Right lobe of liver (tissue), 4 donors: Measurements from ENCODE around the gene SLC12A3.

ENCODE experiments used
- CTCF ChIP-seq, 4 donors: fragments of 200-600 bp in 3 of 4; fragments of 450-650 bp in 1 of 4; IDR thresholded peaks; one replicate each; pipeline versions ENCODE4 v1.5.1 to v1.8.0; 2016 to 2022; ENCODE audit warnings: antibody characterized with exemption in 4 of 4, mild to moderate bottlenecking in 2 of 4
- POLR2A ChIP-seq: fragments of 450-650 bp; IDR thresholded peaks from one replicate; pipeline ENCODE4 v1.6.1; 2017; ENCODE audit warnings: antibody characterized with exemption, mild to moderate bottlenecking
- donor health status: DM: no; HTN: no; CAD: no.
- donor health status: DM: no; HTN: no; CAD: no.
- donor health status: DM: no; HTN: yes; CAD: no.

- TF ChIP-seq POLR2A = no peak
- TF ChIP-seq CTCF (IDR thresholded peaks at IDR 0.05) = no peak
Observed at GRCh38 chr16:56936950-56937349, 71.9 kb downstream of the SLC12A3 start.
